Stimulated activated CD4-positive, alpha-beta T cell treated with anti-CD3 and anti-CD28 coated beads, Interleukin-4, amount 100 ng/mL, for 24 hours (primary cell): ENCODE data around the gene POLR2C.
A peak's percentile ranks its signal among the peaks of the same experiment; 100 is the strongest.

Experiments
- DNase-seq: peaks from one replicate; pipeline ENCODE4 v3.0.0-alpha.2; 2020

POLR2C gene

DNA sequence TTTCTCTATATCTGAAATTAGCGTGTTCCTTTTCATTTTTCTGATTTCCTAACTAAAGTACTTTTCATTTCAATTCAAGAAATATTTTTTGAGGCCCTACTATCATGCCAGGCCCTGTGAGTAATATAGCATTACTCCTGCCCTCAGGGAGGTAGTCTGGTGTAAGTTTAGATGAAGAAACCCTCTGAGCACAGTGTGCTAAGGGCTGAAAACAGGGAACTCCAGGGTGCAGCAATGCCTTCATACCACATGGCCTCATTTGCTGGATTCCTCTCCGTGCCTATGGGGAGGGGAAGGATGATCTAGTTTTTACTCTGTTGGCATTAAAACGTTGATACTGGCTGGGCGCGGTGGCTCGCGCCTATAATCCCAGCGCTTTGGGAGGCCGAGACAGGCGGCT is 10.5 kb upstream of the POLR2C start:
- DNase-seq: no peak

GRCh38 chr16:57462978-57463362 is 491 bp downstream of the POLR2C start:
- DNase-seq: no peak

DNA sequence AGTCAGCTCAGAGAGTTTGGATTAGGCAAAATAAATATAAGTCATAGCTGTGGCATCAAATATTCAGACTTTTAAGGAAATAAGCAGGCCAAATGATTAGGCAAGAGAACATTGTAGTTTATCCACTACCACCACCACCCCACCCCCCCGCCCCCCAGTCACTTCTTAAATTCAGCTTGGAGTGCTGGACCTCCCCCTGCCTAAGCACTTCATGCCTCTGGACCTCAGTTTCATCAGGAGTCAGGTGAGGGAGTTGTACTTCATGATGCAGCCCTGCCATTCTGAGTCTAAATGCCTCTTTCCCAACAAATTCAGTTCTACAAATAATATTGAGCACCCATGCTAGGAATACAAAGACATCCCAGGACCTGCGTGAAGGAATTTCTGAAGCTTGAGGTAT is 2.0 kb downstream of the POLR2C start:
- no peak for DNase-seq

DNA sequence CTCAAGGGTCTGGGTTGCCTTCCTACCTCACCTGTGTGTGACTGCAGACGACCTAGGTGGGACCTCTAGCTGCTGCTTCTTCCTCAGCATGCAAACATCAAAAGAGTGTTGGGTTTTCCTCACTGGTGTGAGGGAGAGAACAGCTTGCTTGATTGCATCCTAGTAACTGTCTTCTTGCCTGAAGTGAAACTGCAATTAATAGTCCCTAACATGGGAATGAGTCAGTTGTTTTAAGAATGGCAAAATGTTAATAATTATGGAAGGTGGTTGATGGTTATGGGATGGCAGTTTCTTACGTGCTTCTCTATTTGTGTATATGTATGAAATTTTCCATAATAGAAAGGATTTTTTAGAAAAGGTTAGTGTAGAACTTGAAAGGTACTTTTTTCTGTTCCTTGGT is 5.9 kb downstream of the POLR2C start:
- DNase-seq: no peak

DNA sequence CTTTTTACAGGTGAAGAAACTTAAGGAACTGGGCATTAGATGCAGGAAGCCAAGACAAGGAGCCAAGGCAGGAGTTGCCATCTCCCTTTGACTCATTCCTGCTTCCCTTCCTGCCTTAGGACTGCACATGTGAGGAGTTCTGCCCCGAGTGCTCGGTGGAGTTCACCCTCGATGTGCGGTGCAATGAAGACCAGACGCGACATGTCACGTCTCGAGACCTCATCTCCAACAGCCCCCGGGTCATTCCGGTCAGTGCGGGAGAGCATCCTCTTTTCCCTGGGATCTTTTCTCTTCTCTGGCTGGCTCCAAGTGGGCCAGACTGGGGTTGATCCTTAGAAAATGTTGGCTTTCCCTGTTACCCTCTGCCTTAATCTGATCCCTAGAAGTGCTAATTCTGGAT is 6.6 kb downstream of the POLR2C start:
- DNase-seq: no peak

DNA sequence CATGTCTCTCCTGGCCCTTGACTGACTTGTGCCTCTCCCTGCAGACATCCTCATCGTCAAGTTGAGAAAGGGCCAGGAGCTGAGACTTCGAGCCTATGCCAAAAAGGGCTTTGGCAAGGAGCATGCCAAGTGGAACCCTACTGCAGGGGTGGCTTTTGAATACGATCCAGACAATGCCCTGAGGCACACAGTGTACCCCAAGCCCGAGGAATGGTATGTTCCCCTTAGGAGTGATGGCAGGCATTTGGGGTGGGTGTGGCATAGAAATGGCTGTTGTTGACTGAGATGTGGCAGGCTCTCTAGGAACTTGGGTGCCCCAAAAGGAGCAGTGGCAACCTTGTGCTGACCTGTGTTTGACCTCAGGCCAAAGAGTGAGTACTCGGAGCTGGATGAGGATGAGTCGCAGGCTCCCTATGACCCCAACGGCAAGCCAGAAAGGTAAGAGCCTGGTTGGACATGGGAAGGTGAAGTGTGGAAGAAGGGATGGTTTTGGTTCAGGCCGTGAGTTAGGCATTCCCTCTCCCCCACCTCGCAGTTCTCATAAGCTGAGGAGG is 7.5 kb downstream of the POLR2C start:
- DNase-seq: no peak

DNA sequence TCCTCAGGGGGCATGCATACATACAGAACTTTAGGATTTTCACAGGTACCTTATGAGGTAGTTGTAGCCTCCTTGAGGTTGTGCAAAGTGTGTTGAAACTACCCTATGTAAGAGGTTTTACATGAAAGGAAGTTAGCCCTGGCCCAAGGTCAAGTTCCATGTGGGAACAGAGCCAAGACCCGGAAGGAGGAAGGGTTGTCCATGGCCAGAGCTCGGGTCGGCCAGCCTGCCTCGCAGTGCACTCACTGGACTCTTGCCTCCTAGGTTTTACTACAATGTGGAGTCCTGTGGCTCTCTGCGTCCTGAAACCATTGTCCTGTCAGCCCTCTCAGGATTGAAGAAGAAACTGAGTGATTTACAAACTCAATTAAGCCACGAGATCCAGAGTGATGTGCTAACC is 8.2 kb downstream of the POLR2C start:
- no peak for DNase-seq

DNA sequence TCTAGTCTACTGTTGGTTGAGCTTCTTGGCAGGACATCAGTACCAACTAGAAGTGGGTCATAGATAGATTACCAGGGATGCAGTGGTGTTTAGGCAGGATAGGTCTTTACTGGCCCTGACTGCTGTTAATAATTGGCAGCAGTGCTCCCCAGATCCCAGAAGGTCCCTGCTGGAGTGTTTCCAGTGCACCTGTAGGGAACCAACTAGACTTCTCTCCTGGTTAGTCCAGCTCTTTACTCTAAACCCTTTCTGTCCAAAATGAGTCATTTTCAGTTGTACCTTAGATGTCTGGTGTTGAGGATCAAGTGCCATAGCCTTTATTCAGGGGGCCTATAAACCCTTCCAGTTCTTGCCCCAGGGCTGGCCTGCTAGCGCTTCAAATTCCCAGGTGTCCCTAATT is 8.7 kb downstream of the POLR2C start:
- DNase-seq: no peak

DNA sequence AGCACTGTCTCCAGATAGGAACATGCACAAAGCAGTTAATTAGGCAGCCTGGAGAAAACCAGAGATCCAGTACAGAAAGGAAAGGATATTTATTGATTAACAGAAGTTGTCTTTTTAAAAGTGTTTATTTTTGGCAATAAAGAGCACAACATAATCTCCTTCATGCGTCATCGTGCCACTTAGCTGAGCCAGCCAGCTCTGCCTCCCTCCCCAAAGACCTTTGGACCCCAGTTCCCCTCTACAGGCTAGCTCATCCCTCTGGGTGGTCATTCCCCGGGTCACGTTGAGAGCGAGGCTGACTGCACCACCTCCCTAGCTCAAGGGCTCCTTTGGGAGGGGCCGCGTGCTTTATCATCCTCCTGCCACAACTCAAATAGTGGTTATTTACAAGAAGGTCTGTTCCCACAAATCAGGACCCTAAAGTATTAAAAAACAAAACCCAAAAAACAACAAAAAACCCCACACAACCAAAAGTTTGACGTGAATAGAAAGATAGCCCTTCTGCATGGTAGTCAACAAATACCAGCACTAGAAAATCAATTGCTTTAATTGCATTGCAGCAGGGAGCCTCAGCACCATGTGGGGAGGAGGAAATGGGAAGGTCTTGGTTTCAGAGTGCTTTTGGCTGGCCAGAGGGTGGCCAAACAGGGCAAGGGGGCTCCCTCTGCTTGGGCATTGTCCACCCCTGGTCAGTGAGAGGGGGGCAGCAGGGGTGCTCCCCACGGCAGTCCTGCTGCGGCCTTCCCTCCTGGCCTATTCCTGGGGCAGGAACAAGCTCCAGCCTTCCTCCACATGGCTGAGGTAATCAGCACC is 9.6 kb downstream of the POLR2C start:
- no peak for DNase-seq

DNA sequence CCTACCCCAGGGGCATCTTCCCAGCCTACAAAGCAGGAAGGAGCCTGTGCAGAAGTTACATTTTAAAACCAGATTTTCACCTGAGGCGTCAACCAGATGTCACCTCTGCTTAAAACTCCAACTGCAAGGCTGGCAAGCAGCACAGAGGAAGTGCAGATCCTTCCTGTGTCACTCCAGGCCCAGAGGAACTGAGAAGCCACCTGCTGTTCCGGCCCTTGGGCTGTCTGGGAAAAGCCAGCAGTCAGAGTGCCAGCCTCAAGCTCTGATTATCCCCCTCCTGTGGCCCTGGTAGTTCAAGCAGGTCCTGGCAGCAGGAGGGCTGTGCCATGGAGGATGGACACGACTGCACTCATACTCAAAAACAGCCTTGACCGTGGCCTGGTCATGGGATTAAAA is 10.2 kb downstream of the POLR2C start:
- no peak for DNase-seq

- no peak for DNase-seq
Measured at GRCh38 chr16:57473176-57473840, 10.8 kb downstream of the POLR2C start.

- no peak for DNase-seq
Measured at GRCh38 chr16:57473906-57474305, 11.4 kb downstream of the POLR2C start.

- DNase-seq: no peak
Measured at GRCh38 chr16:57474671-57475661, 12.5 kb downstream of the POLR2C start.

- peak; percentile 71 for DNase-seq
Measured at GRCh38 chr16:57475711-57476339, 13.3 kb downstream of the POLR2C start.

DNA sequence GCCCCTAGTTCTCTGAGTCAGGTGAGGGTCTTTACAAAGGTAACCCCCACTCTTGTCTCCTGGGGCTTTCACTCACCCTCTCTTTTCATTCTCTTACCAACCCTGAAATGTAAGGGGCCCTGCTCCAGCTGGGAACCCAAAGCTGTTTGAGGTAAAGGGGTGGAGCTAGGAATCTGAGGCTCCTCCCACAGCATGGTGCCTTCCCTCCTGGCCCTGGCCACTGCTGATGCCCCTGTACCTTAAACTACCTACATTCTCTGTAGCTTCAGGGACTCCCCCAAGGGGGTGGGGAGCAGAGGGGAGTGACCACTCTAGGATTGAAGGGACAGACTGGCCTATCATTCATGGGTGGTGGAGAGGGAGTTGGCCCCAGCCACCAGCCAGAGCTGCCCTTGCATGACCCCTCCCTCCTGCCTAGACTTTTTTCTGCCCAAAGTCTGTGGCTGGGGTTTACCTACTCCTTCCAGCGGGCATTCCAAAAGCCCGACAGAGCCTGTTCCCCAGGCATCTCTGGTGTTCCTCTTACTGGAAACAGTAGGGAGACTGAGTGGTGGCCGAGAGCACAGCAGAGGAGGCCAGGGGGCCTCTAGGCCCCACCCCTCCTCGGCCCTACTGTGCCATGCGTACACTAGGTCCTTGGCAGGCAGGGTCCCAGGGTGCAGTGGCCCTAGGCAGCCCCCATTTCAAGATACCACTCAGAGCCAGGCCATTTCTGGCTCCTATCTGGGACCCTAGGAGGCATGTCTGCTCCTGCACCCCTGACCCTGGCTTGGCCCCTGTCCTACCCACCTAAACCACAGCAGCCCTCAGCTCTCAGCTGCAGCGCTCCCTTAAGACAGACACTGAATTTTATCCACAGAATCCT is 14.3 kb downstream of the POLR2C start:
- DNase-seq: no peak

- no peak for DNase-seq
Measured at GRCh38 chr16:57477531-57478202, 15.2 kb downstream of the POLR2C start.

GRCh38 chr16:57478396-57479204 is 16.1 kb downstream of the POLR2C start:
- no peak for DNase-seq

- DNase-seq: no peak
Measured at GRCh38 chr16:57479205-57479975, 16.9 kb downstream of the POLR2C start.
